Measurements from ENCODE around the gene ELK4.
A peak's percentile ranks its signal among the peaks of the same experiment; 100 is the strongest.

ELK4 gene

GRCh38 chr1:205612104-205612503, 19.7 kb downstream of the ELK4 start:
- ATAC-seq (replicated peaks; ENCODE audit: extremely low read depth, poor library complexity, severe bottlenecking) = no peak
- Mint-ChIP-seq H3K36me3 (ENCODE audit: insufficient read depth) (peaks cover 43% of the 10 kb centered on the region), H3K4me3 (no peak overlapping the region), H3K9me3 (no peaks in the 10 kb centered on the region), H3K27ac (ENCODE audit: low read depth) (peak overlapping the region; percentile 78), H3K27me3 (no peaks in the 10 kb centered on the region), H3K4me1 (peaks cover 43% of the 10 kb centered on the region)
- DNase-seq (ENCODE audit: low spot score in 2 of 2) = no peak

DNA sequence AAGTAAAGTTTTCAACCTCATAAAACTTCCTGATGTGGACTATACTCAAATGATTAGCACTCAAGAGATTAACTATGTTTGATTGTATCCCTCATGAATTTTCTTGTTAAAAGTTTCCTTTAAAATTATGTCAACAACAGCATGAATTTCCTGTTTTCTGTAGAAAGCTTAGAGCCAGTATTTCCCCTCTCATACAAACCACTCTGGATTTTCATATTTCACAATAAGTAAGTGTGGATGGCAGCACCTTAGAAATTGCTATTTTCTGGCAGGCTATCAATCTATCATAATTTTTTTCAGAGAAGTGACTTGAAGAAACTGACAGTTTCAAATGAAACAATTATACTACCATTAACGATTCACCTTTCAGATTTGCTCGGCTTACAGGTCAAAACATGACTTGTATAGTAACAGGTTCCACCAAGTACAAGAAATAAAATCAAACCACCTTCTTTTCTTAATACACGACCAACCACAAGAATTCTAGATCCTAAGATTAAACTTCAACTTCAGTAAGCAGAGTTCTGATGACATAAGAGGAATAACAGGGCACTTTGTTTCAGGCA, 20.8 kb downstream of the ELK4 start:
- Mint-ChIP-seq H3K4me1 (peaks cover 40% of the 10 kb centered on the region), H3K36me3 (ENCODE audit: insufficient read depth) (peaks cover 34% of the 10 kb centered on the region), H3K27me3 (no peaks in the 10 kb centered on the region), H3K9me3 (no peaks in the 10 kb centered on the region), H3K4me3 (peak overlapping the region; percentile 49), H3K27ac (ENCODE audit: low read depth) (peak overlapping the region; percentile 78)
- ATAC-seq (replicated peaks; ENCODE audit: extremely low read depth, poor library complexity, severe bottlenecking) (no peak), DNase-seq (ENCODE audit: low spot score in 2 of 2) (no peak)

DNA sequence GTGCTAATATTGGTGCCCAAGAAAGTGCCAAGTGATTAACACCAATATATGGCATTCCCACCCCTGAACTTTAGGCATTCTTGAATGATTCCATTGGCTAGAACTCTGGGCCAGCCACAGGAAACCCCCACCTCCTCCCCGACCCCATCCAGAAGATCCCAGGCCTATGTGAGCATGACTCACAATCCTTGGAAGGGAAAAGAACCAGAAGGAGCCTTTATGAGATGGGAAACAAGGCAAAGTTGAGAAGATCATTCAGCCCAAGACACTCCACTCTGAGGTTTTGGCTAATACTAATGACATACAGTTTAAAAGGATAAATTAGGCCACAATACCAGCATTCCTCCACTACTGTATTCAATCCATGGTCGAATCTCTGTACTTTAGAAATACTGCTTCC, 21.8 kb downstream of the ELK4 start:
- ATAC-seq (replicated peaks; ENCODE audit: extremely low read depth, poor library complexity, severe bottlenecking) (no peak), DNase-seq (ENCODE audit: low spot score in 2 of 2) (no peak)
- H3K4me3 Mint-ChIP-seq = no peak overlapping the region
- no peaks in the 10 kb centered on the region for H3K27me3 Mint-ChIP-seq
- H3K4me1 Mint-ChIP-seq = peaks cover 34% of the 10 kb centered on the region
- peaks cover 28% of the 10 kb centered on the region for H3K36me3 Mint-ChIP-seq (ENCODE audit: insufficient read depth)
- H3K27ac Mint-ChIP-seq (ENCODE audit: low read depth) = no peak overlapping the region
- H3K9me3 Mint-ChIP-seq = no peaks in the 10 kb centered on the region

- Mint-ChIP-seq H3K4me1 (peaks cover 25% of the 10 kb centered on the region), H3K27me3 (no peaks in the 10 kb centered on the region), H3K9me3 (no peaks in the 10 kb centered on the region), H3K27ac (ENCODE audit: low read depth) (no peak overlapping the region), H3K36me3 (ENCODE audit: insufficient read depth) (peaks cover 17% of the 10 kb centered on the region), H3K4me3 (no peak overlapping the region)
- ATAC-seq (replicated peaks; ENCODE audit: extremely low read depth, poor library complexity, severe bottlenecking) (no peak), DNase-seq (ENCODE audit: low spot score in 2 of 2) (no peak)
Measured at GRCh38 chr1:205604825-205605505, 26.8 kb downstream of the ELK4 start.

GRCh38 chr1:205604059-205604458, 27.8 kb downstream of the ELK4 start:
- H3K36me3 Mint-ChIP-seq (ENCODE audit: insufficient read depth) = peaks cover 24% of the 10 kb centered on the region

DNA sequence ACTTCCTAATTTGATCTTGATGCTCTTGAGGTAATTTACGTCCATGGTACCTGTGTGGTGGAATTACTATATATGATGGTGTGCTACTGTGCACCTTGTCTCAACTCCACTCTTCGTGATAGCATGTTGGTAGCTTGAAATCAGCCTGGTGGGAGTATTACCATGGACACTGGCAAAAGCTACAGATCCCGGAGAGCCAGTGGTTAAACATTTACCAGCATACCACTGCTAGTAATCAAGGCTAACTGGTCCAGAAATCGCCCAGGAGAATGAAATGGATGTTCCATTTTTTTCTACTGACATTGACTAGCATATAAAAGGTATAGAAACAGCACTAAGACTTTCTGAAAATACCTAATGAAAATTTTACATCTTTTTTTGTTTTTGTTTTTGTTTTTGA, 30.6 kb downstream of the ELK4 start:
- Mint-ChIP-seq H3K4me1 (peaks cover 11% of the 10 kb centered on the region), H3K27me3 (no peaks in the 10 kb centered on the region), H3K9me3 (no peaks in the 10 kb centered on the region), H3K27ac (ENCODE audit: low read depth) (no peak overlapping the region), H3K4me3 (no peak overlapping the region), H3K36me3 (ENCODE audit: insufficient read depth) (peaks cover 32% of the 10 kb centered on the region)
- DNase-seq (ENCODE audit: low spot score in 2 of 2) (no peak), ATAC-seq (replicated peaks; ENCODE audit: extremely low read depth, poor library complexity, severe bottlenecking) (no peak)

More at GRCh38 chr1:205604059-205604458, 27.8 kb downstream of the ELK4 start:
- peak overlapping the region; percentile 9 for H3K27ac Mint-ChIP-seq (ENCODE audit: low read depth)
- ATAC-seq (replicated peaks; ENCODE audit: extremely low read depth, poor library complexity, severe bottlenecking) (no peak), DNase-seq (ENCODE audit: low spot score in 2 of 2) (no peak)
- H3K9me3 Mint-ChIP-seq = no peaks in the 10 kb centered on the region
- H3K27me3 Mint-ChIP-seq = no peaks in the 10 kb centered on the region
- H3K4me1 Mint-ChIP-seq = peaks cover 17% of the 10 kb centered on the region
- H3K4me3 Mint-ChIP-seq = no peak overlapping the region

GRCh38 chr1:205600085-205600484, 31.7 kb downstream of the ELK4 start:
- Mint-ChIP-seq H3K36me3 (ENCODE audit: insufficient read depth) (peaks cover 34% of the 10 kb centered on the region), H3K4me3 (no peak overlapping the region), H3K9me3 (no peaks in the 10 kb centered on the region), H3K27me3 (no peaks in the 10 kb centered on the region), H3K4me1 (peaks cover 21% of the 10 kb centered on the region), H3K27ac (ENCODE audit: low read depth) (no peak overlapping the region)
- no peak for DNase-seq (ENCODE audit: low spot score in 2 of 2)
- ATAC-seq (replicated peaks; ENCODE audit: extremely low read depth, poor library complexity, severe bottlenecking) = no peak

DNA sequence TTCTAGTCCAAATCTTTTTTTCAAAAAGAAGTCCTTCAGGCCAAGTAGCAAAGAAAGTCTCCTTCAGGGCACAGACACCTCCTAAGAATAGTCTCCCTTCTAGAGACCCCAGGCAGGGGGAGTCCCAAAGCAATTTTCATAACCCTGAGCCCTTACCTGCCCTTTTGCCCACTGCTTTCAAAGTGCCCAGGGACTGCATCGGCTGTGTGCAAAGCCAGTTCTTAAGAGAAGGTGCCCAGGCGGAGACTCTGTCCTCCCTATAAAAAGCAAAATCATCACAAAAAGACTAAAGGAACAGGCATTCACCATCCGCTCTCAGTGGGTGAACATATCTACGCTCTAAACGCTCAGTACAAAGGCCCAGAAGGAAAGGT, 32.2 kb downstream of the ELK4 start:
- H3K9me3 Mint-ChIP-seq = no peaks in the 10 kb centered on the region
- H3K27ac Mint-ChIP-seq (ENCODE audit: low read depth) = no peak overlapping the region
- no peaks in the 10 kb centered on the region for H3K27me3 Mint-ChIP-seq
- DNase-seq (ENCODE audit: low spot score in 2 of 2) = no peak
- peaks cover 21% of the 10 kb centered on the region for H3K4me1 Mint-ChIP-seq
- H3K4me3 Mint-ChIP-seq = no peak overlapping the region
- H3K36me3 Mint-ChIP-seq (ENCODE audit: insufficient read depth) = peaks cover 32% of the 10 kb centered on the region
- no peak for ATAC-seq (replicated peaks; ENCODE audit: extremely low read depth, poor library complexity, severe bottlenecking)

- Mint-ChIP-seq H3K4me3 (no peak overlapping the region), H3K27ac (ENCODE audit: low read depth) (peak overlapping the region; percentile 22), H3K36me3 (ENCODE audit: insufficient read depth) (peaks cover 28% of the 10 kb centered on the region), H3K4me1 (peaks cover 18% of the 10 kb centered on the region), H3K9me3 (no peaks in the 10 kb centered on the region), H3K27me3 (no peaks in the 10 kb centered on the region)
- DNase-seq (ENCODE audit: low spot score in 2 of 2) = no peak
- ATAC-seq (replicated peaks; ENCODE audit: extremely low read depth, poor library complexity, severe bottlenecking) = no peak
Measured at GRCh38 chr1:205598841-205599668, 32.8 kb downstream of the ELK4 start.

DNA sequence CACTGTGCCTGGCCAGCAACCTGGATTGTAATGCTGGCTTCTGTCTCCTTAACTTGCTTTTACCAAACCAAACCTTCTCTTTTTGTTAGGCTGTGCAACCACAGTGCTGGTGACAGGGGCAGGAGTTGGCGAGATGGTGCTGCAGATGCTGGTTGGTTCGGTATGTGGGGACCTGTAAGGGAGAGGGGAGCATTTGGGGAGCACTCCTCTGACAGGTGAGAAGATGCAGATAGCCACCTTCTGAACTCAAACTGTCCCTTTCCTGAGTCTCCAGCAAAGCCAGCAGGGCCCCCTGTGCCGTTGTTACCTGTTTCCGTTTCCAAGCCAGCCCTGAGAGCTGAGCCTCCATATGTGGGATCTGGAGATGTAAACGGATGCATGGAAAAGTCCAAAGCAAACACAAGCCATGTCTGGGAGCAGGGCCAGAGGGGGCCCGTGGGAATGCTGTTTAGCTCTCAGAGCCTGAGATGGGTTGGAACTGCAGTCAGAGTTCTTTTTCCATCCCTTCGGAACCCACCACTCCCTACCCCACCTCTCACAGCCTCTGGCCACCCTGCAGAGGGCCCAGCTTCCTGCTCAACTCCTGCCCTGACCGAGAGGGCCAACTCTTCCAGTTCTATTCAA, 34.0 kb downstream of the ELK4 start:
- ATAC-seq (replicated peaks; ENCODE audit: extremely low read depth, poor library complexity, severe bottlenecking) (no peak), DNase-seq (ENCODE audit: low spot score in 2 of 2) (no peak)
- Mint-ChIP-seq H3K27ac (ENCODE audit: low read depth) (peak overlapping the region; percentile 22), H3K4me3 (no peak overlapping the region), H3K27me3 (no peaks in the 10 kb centered on the region), H3K36me3 (ENCODE audit: insufficient read depth) (peaks cover 27% of the 10 kb centered on the region), H3K9me3 (no peaks in the 10 kb centered on the region), H3K4me1 (peaks cover 14% of the 10 kb centered on the region)

DNA sequence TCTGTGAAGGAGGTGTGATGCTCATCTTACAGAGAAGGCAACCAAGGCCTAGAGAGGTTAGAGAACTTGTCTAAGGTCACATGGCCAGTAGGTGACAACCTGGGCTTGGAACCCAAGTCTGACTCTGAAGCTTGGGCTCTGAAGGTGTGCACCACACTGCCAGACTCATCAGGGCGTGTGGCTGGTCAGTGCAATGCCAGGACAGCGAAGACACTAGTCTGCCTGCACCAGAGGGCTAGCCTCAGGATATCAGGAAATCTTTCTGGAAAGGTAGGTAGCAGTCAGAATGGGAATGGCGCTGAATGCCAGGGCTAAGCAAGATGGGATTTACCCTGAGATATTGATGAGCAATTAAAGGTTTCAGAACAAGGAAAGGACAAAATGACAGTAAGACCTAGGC, 34.9 kb downstream of the ELK4 start:
- H3K36me3 Mint-ChIP-seq (ENCODE audit: insufficient read depth) = peaks cover 29% of the 10 kb centered on the region
- no peaks in the 10 kb centered on the region for H3K27me3 Mint-ChIP-seq
- no peaks in the 10 kb centered on the region for H3K9me3 Mint-ChIP-seq
- H3K4me1 Mint-ChIP-seq = peaks cover 14% of the 10 kb centered on the region
- no peak for DNase-seq (ENCODE audit: low spot score in 2 of 2)
- H3K4me3 Mint-ChIP-seq = no peak overlapping the region
- no peak for ATAC-seq (replicated peaks; ENCODE audit: extremely low read depth, poor library complexity, severe bottlenecking)
- no peak overlapping the region for H3K27ac Mint-ChIP-seq (ENCODE audit: low read depth)

DNA sequence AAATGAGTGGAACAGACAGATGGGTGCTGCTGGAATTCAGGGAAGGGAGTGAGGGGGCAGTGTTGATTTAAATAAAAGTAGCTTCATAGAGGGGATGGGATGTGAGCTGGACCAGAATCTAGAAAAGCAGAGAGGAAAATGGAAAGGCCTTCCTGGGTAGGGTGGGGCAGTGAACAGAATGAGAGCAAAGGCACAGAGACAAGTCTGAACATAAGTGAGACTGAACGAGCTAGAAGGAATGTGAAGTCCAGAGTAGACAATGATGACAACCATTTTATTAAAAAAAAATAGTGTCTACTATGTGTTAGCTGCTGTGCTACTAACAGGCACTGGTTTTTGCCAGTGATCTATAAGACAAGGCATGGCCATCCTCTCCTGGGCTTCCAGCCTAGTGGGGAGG, 36.0 kb downstream of the ELK4 start:
- H3K4me3 Mint-ChIP-seq = no peak overlapping the region
- ATAC-seq (replicated peaks; ENCODE audit: extremely low read depth, poor library complexity, severe bottlenecking) = no peak
- H3K27me3 Mint-ChIP-seq = no peaks in the 10 kb centered on the region
- peaks cover 31% of the 10 kb centered on the region for H3K36me3 Mint-ChIP-seq (ENCODE audit: insufficient read depth)
- peak overlapping the region; percentile 43 for H3K27ac Mint-ChIP-seq (ENCODE audit: low read depth)
- peaks cover 20% of the 10 kb centered on the region for H3K4me1 Mint-ChIP-seq
- DNase-seq (ENCODE audit: low spot score in 2 of 2) = no peak
- no peaks in the 10 kb centered on the region for H3K9me3 Mint-ChIP-seq

Measured in central memory CD8-positive, alpha-beta T cell (primary cell).